Measurements from ENCODE around the gene CAPN8. TPM values are rescaled to one million over a fixed set of nuclear protein-coding genes. Genes with fewer than 3 reads are reported as not detected.
A peak's percentile ranks its signal among the peaks of the same experiment; 100 is the strongest.

The CAPN8 gene
- total RNA-seq, 1 experiment from 2014 or later: 5.7 TPM

DNA sequence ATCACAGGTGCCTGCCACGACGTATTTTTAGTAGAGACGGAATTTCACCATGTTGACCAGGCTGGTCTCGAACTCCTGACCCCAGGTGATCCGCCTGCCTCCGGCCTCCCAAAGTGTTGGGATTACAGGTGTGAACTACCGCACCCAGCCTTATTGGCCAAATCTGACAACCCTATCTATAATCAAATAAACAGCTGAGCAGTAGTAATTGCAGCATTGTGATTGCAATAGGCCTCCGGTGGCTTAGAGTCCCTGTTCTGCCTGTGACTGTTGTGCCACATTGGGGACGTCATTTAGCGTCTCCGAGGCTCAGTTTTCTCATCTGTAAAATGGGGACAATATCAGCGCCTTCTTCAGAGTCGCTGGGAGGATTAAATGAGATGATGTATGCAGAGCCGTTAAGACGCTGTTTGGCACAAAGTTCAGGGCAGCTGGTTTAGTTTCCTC is 46.3 kb upstream of the CAPN8 start:
- Mint-ChIP-seq H3K4me1 (ENCODE audit: insufficient read depth, unreplicated experiment) (peaks cover 61% of the 10 kb centered on the region), H3K27ac (ENCODE audit: low read depth, unreplicated experiment) (no peak overlapping the region), H3K36me3 (ENCODE audit: insufficient read depth, unreplicated experiment) (peaks cover 15% of the 10 kb centered on the region), H3K4me3 (ENCODE audit: unreplicated experiment) (peak overlapping the region; percentile 77), H3K9me3 (ENCODE audit: unreplicated experiment) (no peaks in the 10 kb centered on the region), H3K27me3 (ENCODE audit: insufficient read depth, unreplicated experiment) (no peaks in the 10 kb centered on the region)
- CTCF ChIA-PET: interaction anchor here (0.5 to 4.9 kb wide), 28 partner anchors 9 to 1294 kb away, joined by 3 to 64 read pairs (median 4); no protein-coding TSS in a partner anchor
- DNase-seq (ENCODE audit: unreplicated experiment): no peak
- POLR2A ChIA-PET: interaction anchor here (0.8 to 5.2 kb wide), 18 partner anchors 8 to 999 kb away, joined by 3 to 105 read pairs (median 18); partner anchors contain the start of gene TP53BP2
- BruUV-seq (replicated peaks): no TSS peak
- no peak for TF ChIP-seq CTCF (IDR thresholded peaks at IDR 0.05; ENCODE audit: unreplicated experiment)
- intact Hi-C loops (cut with micrococcal nuclease): loop anchor here (1.0 to 2.0 kb wide), 2 partner anchors 15 to 135 kb away; no protein-coding TSS in a partner anchor

- no TSS peak for BruUV-seq (replicated peaks)
- TF ChIP-seq CTCF (IDR thresholded peaks at IDR 0.05; ENCODE audit: unreplicated experiment): no peak
- Mint-ChIP-seq H3K36me3 (ENCODE audit: insufficient read depth, unreplicated experiment) (peaks cover 11% of the 10 kb centered on the region), H3K4me3 (ENCODE audit: unreplicated experiment) (peak overlapping the region; percentile 77), H3K27ac (ENCODE audit: low read depth, unreplicated experiment) (no peak overlapping the region), H3K4me1 (ENCODE audit: insufficient read depth, unreplicated experiment) (peaks cover 59% of the 10 kb centered on the region), H3K9me3 (ENCODE audit: unreplicated experiment) (no peaks in the 10 kb centered on the region), H3K27me3 (ENCODE audit: insufficient read depth, unreplicated experiment) (no peaks in the 10 kb centered on the region)
- CTCF ChIA-PET: interaction anchor here (0.5 to 4.9 kb wide), 23 partner anchors 9 to 604 kb away, joined by 3 to 64 read pairs (median 4); no protein-coding TSS in a partner anchor
- DNase-seq (ENCODE audit: unreplicated experiment): peak; percentile 65
- intact Hi-C loops (cut with micrococcal nuclease): no loop called here
- POLR2A ChIA-PET: interaction anchor here (1.0 to 5.2 kb wide), 12 partner anchors 9 to 998 kb away, joined by 3 to 105 read pairs (median 28); partner anchors contain the start of gene TP53BP2
Observed at GRCh38 chr1:223711173-223711572, 45.7 kb upstream of the CAPN8 start.

- no peak for TF ChIP-seq CTCF (IDR thresholded peaks at IDR 0.05; ENCODE audit: unreplicated experiment)
- POLR2A ChIA-PET: interaction anchor here (0.6 to 5.2 kb wide), 10 partner anchors 10 to 997 kb away, joined by 3 to 105 read pairs (median 18); no protein-coding TSS in a partner anchor
- H3K27ac Mint-ChIP-seq (ENCODE audit: low read depth, unreplicated experiment): no peak overlapping the region
- peaks cover 7% of the 10 kb centered on the region for H3K36me3 Mint-ChIP-seq (ENCODE audit: insufficient read depth, unreplicated experiment)
- no TSS peak for BruUV-seq (replicated peaks)
- no peak for DNase-seq (ENCODE audit: unreplicated experiment)
- no peak overlapping the region for H3K4me3 Mint-ChIP-seq (ENCODE audit: unreplicated experiment)
- peaks cover 64% of the 10 kb centered on the region for H3K4me1 Mint-ChIP-seq (ENCODE audit: insufficient read depth, unreplicated experiment)
- intact Hi-C loops (cut with micrococcal nuclease): no loop called here
- CTCF ChIA-PET: interaction anchor here (0.6 to 4.9 kb wide), 21 partner anchors 8 to 463 kb away, joined by 3 to 64 read pairs (median 4); no protein-coding TSS in a partner anchor
- no peaks in the 10 kb centered on the region for H3K27me3 Mint-ChIP-seq (ENCODE audit: insufficient read depth, unreplicated experiment)
- H3K9me3 Mint-ChIP-seq (ENCODE audit: unreplicated experiment): no peaks in the 10 kb centered on the region
Observed at GRCh38 chr1:223710179-223711133, 45.0 kb upstream of the CAPN8 start.

DNA sequence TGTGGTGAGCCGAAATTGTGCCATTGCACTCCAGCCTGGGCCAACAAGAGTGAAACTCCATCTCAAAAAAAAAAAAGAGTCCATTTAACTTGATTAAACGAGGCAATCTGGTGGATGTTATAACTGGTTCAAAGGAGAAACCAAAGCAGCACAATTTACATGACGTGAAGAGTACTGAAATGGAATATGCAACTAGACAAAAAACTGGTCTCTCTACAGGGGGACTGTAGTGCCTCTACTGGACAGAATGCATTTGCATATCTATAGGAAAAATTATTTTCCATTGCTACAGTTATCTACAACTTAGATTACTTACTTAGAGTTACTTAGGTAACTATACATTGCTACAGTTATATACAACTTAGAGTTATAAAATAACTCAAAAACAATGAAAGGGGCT is 44.1 kb upstream of the CAPN8 start:
- no TSS peak for BruUV-seq (replicated peaks)
- no peak for DNase-seq (ENCODE audit: unreplicated experiment)
- H3K36me3 Mint-ChIP-seq (ENCODE audit: insufficient read depth, unreplicated experiment): peaks cover 5% of the 10 kb centered on the region
- peaks cover 64% of the 10 kb centered on the region for H3K4me1 Mint-ChIP-seq (ENCODE audit: insufficient read depth, unreplicated experiment)
- H3K4me3 Mint-ChIP-seq (ENCODE audit: unreplicated experiment): no peak overlapping the region
- intact Hi-C loops (cut with micrococcal nuclease): loop anchor here (10.0 kb wide), 2 partner anchors 285 to 1215 kb away; partner anchors contain the start of gene DNAH14
- H3K27ac Mint-ChIP-seq (ENCODE audit: low read depth, unreplicated experiment): no peak overlapping the region
- H3K27me3 Mint-ChIP-seq (ENCODE audit: insufficient read depth, unreplicated experiment): no peaks in the 10 kb centered on the region
- no peaks in the 10 kb centered on the region for H3K9me3 Mint-ChIP-seq (ENCODE audit: unreplicated experiment)
- peak; percentile 44 for TF ChIP-seq CTCF (IDR thresholded peaks at IDR 0.05; ENCODE audit: unreplicated experiment)
- ChIA-PET POLR2A (interaction anchor here (0.6 to 5.2 kb wide), 6 partner anchors 9 to 66 kb away, joined by 3 to 105 read pairs (median 18); no protein-coding TSS in a partner anchor), CTCF (interaction anchor here (1.1 to 4.9 kb wide), 7 partner anchors 7 to 341 kb away, joined by 3 to 64 read pairs (median 9); no protein-coding TSS in a partner anchor)
